GM06990 (cell line): ENCODE data around the gene CCL7.

ENCODE experiments used
- DNase-seq: peaks from one replicate; pipeline ENCODE4 v3.0.0-alpha.2; 2011; ENCODE audit not compliant: insufficient read length; ENCODE audit errors: extremely low read depth
- H3K27me3 ChIP-seq: replicated peaks from 2 replicates; pipeline ENCODE4 v1.6.0; 2011; ENCODE audit warnings: low read length; ENCODE audit not compliant: control insufficient read depth, insufficient read depth
- H3K36me3 ChIP-seq: 2 replicates; pipeline ENCODE4 v1.5.1; 2011; ENCODE audit warnings: low read length; ENCODE audit not compliant: control insufficient read depth, insufficient read depth
- H3K4me3 ChIP-seq: replicated peaks from 2 replicates; pipeline ENCODE4 v1.5.1; 2011; ENCODE audit warnings: low read depth, mild to moderate bottlenecking, control low read depth, low read length
- CTCF ChIP-seq: IDR thresholded peaks from 2 replicates; pipeline ENCODE4 v1.5.1; 2011; ENCODE audit warnings: low read length, control low read depth, mild to moderate bottlenecking, inconsistent platforms; ENCODE audit not compliant: insufficient read depth, poor library complexity, severe bottlenecking

CCL7 gene

GRCh38 chr17:34318474-34318873 lies 48.5 kb downstream of the CCL7 start:
- H3K36me3 ChIP-seq, result no peaks in the 10 kb centered on the region
- TF ChIP-seq CTCF, result peak; percentile 42
- H3K4me3 ChIP-seq, result no peak overlapping the region
- no peaks in the 10 kb centered on the region for H3K27me3 ChIP-seq
- DNase-seq, result no peak

DNA sequence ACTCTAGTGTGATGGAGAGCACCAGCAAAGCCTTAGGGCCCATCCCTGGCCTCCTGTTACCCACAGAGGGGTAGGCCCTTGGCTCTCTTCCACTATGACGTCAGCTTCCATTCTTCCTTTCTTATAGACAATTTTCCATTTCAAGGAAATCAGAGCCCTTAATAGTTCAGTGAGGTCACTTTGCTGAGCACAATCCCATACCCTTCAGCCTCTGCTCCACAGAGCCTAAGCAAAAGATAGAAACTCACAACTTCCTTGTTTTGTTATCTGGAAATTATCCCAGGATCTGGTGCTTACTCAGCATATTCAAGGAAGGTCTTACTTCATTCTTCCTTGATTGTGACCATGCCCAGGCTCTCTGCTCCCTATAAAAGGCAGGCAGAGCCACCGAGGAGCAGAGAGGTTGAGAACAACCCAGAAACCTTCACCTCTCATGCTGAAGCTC lies 49.0 kb downstream of the CCL7 start, which contains the start of gene CCL8:
TSS of gene CCL8 (plus strand) at position 397 of the 445 bp plus-strand sequence. CDS start 67 bp downstream, outside the sequence.
- Histone ChIP-seq H3K27me3 (no peaks in the 10 kb centered on the region), H3K4me3 (no peak within 1 kb of the TSS), H3K36me3 (no peaks in the 10 kb centered on the region)
- no peak for DNase-seq
- TF ChIP-seq CTCF, result no peak
